ENCODE results near the gene GPX3. TPM values are rescaled to one million over a fixed set of nuclear protein-coding genes. Genes with fewer than 3 reads are reported as not detected.

Gene GPX3
- total RNA-seq, 1 donor from 2014 or later: 5.3 TPM

- Mint-ChIP-seq H3K4me1 (ENCODE audit: low read depth) (no peaks in the 10 kb centered on the region), H3K9me3 (ENCODE audit: low read depth) (peaks cover 11% of the 10 kb centered on the region), H3K27ac (ENCODE audit: unreplicated experiment) (no peak overlapping the region), H3K36me3 (ENCODE audit: low read depth) (peaks cover 5% of the 10 kb centered on the region), H3K27me3 (ENCODE audit: low read depth) (peaks cover 6% of the 10 kb centered on the region), H3K4me3 (ENCODE audit: unreplicated experiment) (no peak overlapping the region)
- DNase-seq (ENCODE audit: low spot score): no peak
- no peak for TF ChIP-seq CTCF (IDR thresholded peaks at IDR 0.05)
Measured at GRCh38 chr5:150993422-150993821, 27.0 kb upstream of the GPX3 start.

GRCh38 chr5:150993826-150994412 is 26.5 kb upstream of the GPX3 start:
- Mint-ChIP-seq H3K4me1 (ENCODE audit: low read depth) (no peaks in the 10 kb centered on the region), H3K27ac (ENCODE audit: unreplicated experiment) (no peak overlapping the region), H3K36me3 (ENCODE audit: low read depth) (peaks cover 5% of the 10 kb centered on the region), H3K4me3 (ENCODE audit: unreplicated experiment) (no peak overlapping the region), H3K9me3 (ENCODE audit: low read depth) (peaks cover 11% of the 10 kb centered on the region), H3K27me3 (ENCODE audit: low read depth) (peaks cover 6% of the 10 kb centered on the region)
- TF ChIP-seq CTCF (IDR thresholded peaks at IDR 0.05): no peak
- no peak for DNase-seq (ENCODE audit: low spot score)

GRCh38 chr5:150999704-151000442 is 20.5 kb upstream of the GPX3 start:
- no peaks in the 10 kb centered on the region for H3K9me3 Mint-ChIP-seq (ENCODE audit: low read depth)
- H3K4me1 Mint-ChIP-seq (ENCODE audit: low read depth): peaks cover 7% of the 10 kb centered on the region
- H3K36me3 Mint-ChIP-seq (ENCODE audit: low read depth): no peaks in the 10 kb centered on the region
- no peak for TF ChIP-seq CTCF (IDR thresholded peaks at IDR 0.05)
- no peak for DNase-seq (ENCODE audit: low spot score)
- no peak overlapping the region for H3K4me3 Mint-ChIP-seq (ENCODE audit: unreplicated experiment)
- peaks cover 5% of the 10 kb centered on the region for H3K27me3 Mint-ChIP-seq (ENCODE audit: low read depth)
- no peak overlapping the region for H3K27ac Mint-ChIP-seq (ENCODE audit: unreplicated experiment)

- DNase-seq (ENCODE audit: low spot score): no peak
- Mint-ChIP-seq H3K9me3 (ENCODE audit: low read depth) (no peaks in the 10 kb centered on the region), H3K4me3 (ENCODE audit: unreplicated experiment) (no peak overlapping the region), H3K27me3 (ENCODE audit: low read depth) (peaks cover 5% of the 10 kb centered on the region), H3K27ac (ENCODE audit: unreplicated experiment) (no peak overlapping the region), H3K4me1 (ENCODE audit: low read depth) (peaks cover 10% of the 10 kb centered on the region), H3K36me3 (ENCODE audit: low read depth) (no peaks in the 10 kb centered on the region)
- TF ChIP-seq CTCF (IDR thresholded peaks at IDR 0.05): no peak
Measured at GRCh38 chr5:151001436-151001835, 19.0 kb upstream of the GPX3 start.

- Mint-ChIP-seq H3K36me3 (ENCODE audit: low read depth) (no peaks in the 10 kb centered on the region), H3K27me3 (ENCODE audit: low read depth) (peaks cover 5% of the 10 kb centered on the region), H3K27ac (ENCODE audit: unreplicated experiment) (no peak overlapping the region), H3K4me1 (ENCODE audit: low read depth) (peaks cover 11% of the 10 kb centered on the region), H3K4me3 (ENCODE audit: unreplicated experiment) (no peak overlapping the region), H3K9me3 (ENCODE audit: low read depth) (no peaks in the 10 kb centered on the region)
- DNase-seq (ENCODE audit: low spot score): no peak
- TF ChIP-seq CTCF (IDR thresholded peaks at IDR 0.05): peak; percentile 81
Measured at GRCh38 chr5:151002250-151002649, 18.1 kb upstream of the GPX3 start.
